Measurements from ENCODE around the gene PPP3CA.

The PPP3CA gene

DNA sequence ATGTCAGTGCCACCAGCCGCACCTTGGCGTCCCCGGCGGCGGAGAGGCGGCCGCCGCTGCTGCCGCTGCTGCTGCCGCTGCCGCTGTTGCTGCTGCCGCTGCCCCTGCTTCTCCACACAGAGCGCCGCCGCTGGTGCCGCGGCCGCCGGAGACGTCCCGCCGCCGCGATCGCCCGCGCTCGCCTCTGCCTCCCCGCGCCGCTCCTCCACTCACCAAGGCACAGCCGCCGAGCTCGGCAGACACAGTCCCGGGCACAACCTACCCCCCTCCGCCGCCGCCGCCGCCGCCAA is at the start of gene PPP3CA:
TSS of gene PPP3CA (minus strand) at position 260 of the 290 bp plus-strand sequence.
- DNase-seq (ENCODE audit: low read depth in 2 of 2): peak in 1 of 2 donors; percentile 28

DNA sequence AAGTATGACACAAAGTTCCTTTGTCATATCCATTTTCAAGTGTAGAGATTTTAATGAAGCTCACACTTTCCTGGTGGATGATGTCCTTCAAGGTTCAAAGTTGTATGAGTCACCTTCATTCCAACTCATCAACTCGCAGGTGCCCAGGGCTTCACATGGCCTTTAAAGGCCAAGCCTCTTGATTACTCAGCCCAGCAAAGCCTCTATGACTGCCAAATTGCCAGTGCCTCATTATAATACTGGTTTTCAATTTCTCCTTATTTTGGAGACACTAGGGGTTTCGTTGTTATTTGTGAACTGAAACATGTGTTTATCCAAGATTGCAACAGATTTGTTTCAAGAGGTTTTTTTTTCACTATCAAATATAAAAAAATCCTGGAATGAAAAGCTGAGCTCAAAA is 45.9 kb upstream of the PPP3CA start:
- DNase-seq (ENCODE audit: low read depth in 2 of 2): no peak

DNA sequence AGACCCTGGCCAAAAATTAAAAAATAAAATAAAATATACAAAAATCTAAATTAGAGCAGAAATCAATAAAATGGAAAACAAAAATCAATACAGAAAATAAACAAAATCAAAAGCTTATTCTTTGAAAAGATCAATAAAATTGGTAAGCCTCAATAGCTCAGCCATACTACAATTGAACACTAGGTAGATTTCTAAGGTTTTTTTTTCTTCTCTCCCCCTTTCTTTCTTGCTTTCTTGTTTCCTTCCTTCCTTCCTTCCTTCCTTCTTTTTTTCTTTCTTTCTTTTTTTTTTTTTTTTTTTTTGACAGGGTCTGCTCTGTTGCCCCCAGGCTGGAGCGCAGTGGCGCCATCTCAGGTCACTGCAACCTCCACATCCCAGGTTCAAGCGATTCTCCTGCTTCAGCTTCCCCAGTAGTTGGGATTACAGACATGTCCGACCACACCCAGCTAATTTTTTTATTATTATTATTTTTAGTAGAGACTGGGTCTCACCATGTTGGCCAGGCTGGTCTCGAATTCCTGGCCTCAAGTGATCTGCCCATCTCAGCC is 23.4 kb upstream of the PPP3CA start:
- no peak for DNase-seq (ENCODE audit: low read depth in 2 of 2)

DNA sequence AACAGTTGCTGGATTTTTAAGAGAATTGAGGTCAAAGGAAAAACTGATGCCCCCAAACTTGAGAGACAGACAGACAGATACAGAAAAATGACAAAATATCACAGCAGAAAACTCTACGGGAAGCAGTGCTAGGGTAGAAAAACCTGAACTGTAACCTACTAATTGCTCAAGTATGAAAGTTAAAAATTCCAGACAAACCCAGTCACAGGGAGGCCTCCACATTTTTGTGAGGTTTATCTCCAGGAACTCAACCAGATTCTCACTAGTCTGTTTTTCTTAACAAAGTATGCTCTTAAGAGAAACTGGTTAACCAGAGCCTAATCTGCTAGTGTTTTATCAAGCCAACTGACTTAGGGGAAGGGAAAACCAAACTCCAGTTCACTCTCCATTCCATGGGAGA is 19.9 kb upstream of the PPP3CA start:
- no peak for DNase-seq (ENCODE audit: low read depth in 2 of 2)

DNA sequence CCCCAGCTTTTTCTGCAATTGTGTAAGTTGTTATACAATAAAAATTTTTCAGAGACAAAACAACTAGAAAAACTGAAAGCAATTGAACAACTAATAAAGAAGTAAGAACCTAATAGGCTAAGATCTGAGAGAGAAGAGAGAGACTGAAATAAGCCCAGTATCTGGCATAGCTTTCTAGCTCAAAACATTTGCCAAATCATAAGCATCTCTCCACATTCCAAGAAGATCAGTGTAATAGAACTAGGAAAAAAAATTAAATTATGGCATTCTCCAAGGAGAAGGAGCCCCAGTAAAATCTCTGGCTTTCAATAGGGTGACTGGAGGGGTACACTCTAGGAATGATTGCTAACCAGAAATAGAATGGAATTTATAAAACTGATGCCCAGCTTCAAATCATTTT is 19.0 kb upstream of the PPP3CA start:
- no peak for DNase-seq (ENCODE audit: low read depth in 2 of 2)

DNA sequence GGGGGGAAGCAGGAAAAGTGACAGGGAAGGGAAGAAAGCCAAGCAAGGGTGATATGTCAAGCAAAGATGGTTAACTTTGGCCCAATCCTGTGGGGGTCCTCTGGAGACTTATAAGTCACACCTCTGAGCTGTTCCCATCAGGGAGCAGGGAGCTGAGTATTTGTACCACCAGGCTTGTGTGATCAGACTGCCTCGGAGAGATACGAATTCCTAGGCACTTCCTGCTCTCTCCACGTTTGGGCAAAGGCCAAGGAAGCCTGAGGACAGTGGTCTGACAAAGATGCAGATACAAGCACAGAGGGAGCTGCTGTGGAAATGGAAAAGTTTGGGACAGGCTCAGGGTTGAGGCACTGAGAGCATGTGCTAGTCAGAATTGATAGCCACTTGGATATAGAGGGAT is 10.4 kb upstream of the PPP3CA start:
- DNase-seq (ENCODE audit: low read depth in 2 of 2): no peak

DNA sequence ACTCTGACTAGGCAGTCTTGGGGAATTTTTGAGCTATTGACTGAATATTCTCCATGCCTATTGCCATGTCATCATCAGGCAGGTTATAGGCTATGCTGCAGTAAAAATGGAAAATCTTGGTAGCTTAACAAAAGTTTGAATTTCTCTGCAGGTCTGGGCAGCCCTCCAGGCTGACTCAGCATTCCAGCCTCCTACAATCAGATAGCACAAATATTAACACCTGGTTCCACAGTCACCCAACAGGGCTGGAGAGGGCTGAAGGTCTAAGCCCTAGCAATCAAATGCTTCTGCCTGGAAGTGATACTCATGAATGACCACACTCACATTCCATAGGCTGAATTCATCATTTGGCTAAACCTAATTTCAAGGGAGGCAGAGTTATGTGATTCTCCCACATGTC is 9.6 kb upstream of the PPP3CA start:
- no peak for DNase-seq (ENCODE audit: low read depth in 2 of 2)

DNA sequence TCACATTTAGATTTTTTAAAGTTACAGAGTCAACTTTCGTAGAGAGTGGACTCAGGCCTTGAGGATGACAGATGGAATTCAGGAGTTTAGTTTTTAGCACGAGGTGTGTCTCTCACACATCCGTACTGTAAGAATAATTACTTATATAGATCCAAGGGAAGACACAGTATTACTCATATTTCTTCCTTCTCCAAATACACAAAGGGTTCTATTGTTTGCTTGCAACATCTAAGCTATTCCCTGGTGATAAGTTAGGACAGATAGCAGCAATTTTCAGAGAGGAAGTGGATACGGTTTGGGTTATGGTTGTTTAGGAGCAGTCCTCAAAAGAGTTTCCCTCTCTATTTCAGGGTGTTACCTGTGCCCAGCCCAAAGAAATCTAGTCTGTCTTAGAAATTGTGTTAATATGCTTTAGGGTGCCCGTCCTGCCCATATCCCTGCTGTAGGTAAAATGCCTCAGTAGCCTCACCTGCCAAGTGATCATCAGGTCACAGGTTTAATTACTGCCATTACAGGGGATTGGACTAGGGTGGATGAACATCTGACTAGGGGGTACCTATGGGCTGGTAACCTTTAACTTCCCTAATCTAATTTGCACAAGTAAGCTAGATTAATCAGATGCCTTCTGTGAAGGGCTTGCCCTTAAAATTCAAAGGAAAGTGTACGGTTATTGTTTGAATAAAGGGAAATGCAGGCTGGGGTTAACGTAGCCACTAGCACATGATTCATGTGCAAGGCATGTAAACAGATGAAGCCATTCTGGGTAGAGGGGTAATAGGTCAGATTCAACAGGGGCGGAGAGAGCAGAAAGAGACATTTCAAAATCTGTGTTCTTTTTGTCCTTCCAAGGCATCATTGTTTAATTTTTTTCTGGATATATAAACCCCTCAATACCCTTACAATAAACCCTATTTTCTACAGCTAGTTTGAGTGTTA is 8.7 kb upstream of the PPP3CA start:
- DNase-seq (ENCODE audit: low read depth in 2 of 2): no peak

DNA sequence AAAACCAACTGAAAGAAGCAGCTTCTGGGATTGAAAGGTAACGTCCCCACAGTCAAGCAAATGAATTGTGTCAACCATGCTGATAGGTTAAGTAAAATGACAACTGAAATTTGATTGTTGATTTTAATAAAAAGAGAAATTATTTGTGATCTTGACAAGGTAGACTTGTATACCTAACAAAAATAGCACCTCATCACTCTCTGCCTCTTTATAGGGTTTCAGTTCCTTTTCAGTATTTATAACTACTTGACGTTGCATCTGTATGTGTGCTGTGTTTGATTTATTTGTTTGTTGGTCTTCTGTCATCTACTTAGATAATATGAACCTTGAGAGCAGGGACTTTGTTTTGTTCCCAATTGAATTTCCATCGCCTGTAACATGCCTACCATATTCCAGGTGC is 7.9 kb upstream of the PPP3CA start:
- DNase-seq (ENCODE audit: low read depth in 2 of 2): no peak

DNA sequence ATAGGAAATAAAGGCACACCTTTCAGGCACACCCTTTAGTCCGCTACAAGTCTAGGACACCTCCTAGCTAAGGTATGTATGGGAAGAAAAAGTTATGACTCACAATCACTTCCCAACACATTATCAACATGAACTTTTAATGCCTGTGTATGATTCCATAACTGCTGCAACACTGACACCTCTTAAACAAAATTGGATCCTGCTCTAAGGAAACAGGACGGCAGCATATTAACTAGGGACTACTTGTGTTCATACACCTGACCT is 2.4 kb upstream of the PPP3CA start:
- no peak for DNase-seq (ENCODE audit: low read depth in 2 of 2)

DNA sequence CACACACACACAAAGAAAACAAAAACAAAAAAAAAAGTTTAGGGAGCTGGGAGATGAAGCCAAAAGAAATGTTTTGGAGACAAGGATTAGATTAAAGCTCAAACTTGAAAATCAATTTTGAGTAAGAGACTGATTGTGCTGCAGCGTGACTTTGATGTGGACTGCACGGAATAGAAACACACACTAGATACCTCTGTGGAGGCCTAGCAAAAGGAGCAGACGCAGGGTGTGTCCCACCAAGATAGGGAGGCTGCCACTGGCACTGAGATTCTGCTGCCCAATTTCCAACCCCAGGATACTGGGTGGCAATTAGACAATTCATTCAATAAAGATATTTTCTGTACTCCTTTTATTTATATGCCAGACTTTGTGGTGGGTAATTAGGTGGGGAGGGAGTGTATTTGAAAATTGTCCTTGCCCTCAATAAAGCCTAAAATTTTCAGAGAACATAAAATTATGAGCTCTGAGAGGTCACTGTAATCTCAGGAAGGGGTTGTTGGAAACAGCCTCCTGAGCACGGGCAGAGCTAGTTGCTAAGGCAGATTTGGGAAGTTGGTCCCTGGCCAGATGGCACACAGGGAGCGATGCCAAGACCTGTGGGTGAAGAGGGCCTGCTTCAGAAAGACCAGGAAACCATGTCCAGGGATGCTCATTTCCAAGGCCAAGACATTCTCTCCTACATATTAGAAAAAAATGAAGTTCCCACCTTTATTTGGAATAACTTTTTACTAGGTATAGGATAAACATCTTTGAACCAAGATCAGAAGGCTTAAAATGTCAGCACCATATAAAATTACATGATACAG is 1.9 kb upstream of the PPP3CA start:
- no peak for DNase-seq (ENCODE audit: low read depth in 2 of 2)

DNA sequence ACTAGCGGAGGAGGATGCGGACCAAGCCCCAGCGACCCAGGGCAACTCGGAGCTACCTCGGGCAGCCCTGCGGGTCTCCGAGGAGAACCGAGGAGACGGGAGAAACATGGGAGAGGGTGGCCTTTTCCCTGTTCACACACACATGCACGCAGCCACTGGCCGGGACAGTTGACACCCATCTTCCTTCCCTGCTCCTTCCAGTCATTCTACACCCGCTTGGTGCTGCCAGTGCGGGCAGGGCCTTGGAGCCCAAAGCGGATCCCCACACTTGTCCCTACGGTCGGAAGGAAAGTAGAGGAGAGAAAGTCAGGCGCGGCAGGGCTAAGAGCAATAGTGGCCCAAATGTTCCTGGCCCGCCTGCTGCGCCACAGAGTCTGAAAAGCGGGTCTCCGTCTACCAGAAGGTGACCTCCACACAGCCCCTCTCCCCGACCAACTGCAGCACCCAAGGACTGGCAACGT is 1.1 kb upstream of the PPP3CA start:
- no peak for DNase-seq (ENCODE audit: low read depth in 2 of 2)

DNA sequence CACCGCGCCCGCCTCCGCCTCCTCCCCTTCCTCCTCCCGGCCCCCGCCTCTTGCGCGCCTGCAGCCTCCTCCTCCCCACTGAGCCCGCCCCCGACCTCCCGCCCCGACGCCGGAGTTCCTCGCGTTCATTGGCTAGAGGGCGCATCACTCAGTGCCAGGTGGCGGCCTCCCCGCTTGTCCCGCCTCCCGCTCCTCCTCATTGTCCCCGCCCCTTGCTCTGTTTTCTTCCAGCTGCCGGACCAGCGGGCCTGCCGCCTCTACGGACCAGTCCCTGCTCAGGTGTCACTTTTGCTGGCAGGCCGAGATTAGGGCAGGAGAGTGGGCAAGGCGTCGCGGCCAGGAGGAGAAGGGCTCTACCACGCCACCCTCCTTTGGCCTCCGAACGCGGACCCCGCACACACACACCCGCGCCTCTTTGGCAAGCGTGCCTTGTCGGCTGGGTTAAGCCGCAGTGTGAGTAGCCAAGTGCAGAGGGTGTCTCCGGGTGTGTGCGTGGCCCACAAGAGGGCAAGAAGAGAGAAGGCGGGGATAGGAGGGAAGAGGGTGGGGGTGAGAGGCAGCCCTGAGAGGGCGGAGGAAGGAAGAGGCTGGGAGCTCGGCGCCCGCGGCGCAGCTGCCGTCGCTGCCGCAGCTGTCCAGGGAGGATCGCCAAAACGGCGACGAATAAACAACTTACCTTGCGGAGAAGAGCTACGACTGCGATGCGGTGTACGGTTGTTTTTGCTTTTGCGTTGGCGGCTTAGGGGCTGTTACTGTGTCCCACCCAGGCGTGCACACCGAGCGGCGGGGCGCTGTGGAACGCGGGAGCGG is 436 bp upstream of the PPP3CA start:
- DNase-seq (ENCODE audit: low read depth in 2 of 2): peak; percentile 98 to 99

DNA sequence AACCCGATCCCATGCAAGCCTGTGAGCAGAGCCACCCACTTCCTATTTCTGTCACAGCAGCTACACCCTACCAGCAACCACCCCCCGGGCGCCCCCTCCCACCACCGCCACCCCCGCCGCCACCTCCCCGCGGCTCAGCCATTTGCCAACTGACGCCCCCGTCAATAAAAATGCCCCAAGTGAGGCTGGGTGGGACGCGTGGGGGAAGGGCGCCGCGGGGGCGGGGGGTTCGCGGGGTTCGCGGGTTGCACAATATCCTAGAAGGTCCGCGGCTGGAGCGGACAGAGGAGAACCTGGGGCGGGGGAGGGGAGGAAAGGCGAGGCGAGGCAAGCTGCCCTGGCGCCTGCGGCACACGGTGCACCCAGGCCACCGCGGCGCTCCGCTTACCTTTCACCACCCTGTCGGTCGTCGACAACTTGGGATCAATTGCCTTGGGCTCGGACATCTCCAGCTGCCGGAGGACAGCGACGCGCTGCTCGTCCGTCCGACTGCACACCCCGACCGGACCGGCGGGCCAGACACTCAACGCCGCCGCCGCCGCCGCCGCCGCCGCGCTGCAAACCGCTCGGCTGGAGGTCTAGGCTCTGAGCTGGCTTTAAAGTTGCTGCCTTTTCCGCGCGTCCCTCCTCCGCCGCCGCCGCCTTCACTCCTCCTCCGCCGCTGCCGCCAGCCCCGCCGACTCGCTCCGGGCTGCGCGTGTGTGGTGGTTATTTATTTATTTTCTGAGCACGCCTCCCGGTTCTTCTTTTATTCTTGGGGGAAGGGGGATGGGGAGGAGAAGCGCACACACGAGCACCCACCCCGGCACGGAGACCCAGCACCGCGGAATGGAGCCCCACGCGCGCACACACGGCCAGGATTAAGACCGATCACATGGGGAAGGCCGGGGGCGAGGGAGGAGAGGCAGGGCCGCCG is 717 bp downstream of the PPP3CA start:
- peak in 1 of 2 donors; percentile 33 for DNase-seq (ENCODE audit: low read depth in 2 of 2)

DNA sequence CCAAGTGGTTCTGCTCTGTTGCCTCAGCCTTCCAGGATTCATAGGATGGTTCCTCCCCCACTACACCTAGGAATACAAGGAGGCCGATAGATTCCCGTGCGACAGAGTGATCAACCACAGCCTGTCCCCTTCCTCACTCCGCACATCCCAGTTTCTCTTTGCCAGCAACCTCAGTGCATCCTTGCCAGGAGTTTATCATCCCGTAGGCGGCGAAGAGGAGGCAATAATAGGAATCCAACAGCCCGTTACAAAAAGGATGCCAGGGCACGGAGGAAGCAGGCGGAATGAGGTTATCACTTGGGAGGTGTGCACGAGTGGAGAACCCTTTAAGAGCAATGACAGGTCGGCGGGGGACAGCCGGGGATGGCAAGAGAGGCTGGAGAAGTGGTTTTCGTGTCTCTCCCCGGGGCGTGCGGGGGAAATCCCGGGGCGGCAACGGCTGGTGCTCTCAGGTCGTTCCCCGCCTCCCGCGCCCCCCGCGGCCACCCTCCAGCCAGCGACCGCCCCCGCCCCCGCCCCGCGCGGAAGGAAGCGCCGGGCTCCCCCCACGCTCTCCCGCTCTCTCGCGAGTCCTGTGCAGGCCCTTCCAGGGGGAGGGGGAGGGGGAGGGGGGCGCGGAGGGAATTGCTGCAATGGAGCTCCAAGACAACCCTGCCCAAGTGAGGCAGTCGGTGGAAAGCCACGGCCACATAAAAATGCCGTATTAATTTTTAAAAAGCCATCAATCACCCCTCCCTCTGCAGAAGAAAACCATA is 1.6 kb downstream of the PPP3CA start:
- DNase-seq (ENCODE audit: low read depth in 2 of 2): peak in 1 of 2 donors; percentile 31

DNA sequence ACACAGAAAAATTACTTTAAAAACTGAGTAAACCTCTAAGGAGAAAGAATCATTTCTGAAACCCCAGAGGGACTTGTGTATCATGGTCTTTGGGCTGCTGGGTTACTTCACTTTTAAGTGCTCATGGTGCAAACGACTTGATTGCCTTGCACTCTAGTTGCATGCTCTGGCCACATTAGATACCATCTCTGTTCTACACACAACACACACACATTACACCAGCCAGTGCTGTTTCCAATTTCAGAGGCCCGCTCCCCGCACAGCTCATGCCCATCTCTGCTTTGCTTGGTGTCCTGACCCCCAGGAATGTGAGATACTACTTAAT is 2.1 kb downstream of the PPP3CA start:
- DNase-seq (ENCODE audit: low read depth in 2 of 2): no peak

DNA sequence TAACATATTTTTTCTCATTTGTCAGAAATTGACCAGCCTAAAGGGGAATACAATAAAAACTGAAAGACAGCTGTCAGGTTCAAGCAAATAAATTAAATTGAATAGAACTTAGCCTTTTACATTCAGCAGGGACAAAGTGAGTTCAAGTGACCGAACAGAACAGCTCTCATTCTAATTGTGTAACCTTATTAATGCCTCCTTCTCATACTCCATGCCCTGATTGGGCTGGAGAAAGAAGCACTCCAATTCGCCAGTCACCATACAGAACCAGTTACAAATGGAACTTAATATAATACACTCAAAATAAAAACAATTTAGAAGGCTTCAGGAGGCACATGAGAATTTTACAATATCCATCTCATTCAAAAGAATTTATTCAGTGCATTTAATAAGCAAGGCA is 8.0 kb downstream of the PPP3CA start:
- no peak for DNase-seq (ENCODE audit: low read depth in 2 of 2)

DNA sequence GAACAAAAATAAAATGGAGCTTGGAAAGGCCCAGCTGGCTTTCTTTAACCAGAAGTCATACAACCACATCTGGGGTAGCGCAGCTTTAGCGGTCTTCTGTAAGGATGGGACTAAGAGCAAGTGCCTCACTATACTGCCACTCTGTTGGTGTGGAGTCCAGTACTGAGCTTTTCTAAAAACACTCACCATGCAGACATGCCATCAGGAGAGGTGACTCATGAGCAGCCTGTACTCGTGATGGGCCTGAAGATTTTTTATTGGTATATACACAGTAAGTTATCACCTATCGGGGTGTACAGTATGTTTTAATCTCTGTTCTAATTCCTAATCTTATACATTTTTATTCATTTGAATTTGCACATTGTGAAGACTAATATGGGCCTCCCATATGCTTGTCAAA is 9.6 kb downstream of the PPP3CA start:
- DNase-seq (ENCODE audit: low read depth in 2 of 2): no peak

DNA sequence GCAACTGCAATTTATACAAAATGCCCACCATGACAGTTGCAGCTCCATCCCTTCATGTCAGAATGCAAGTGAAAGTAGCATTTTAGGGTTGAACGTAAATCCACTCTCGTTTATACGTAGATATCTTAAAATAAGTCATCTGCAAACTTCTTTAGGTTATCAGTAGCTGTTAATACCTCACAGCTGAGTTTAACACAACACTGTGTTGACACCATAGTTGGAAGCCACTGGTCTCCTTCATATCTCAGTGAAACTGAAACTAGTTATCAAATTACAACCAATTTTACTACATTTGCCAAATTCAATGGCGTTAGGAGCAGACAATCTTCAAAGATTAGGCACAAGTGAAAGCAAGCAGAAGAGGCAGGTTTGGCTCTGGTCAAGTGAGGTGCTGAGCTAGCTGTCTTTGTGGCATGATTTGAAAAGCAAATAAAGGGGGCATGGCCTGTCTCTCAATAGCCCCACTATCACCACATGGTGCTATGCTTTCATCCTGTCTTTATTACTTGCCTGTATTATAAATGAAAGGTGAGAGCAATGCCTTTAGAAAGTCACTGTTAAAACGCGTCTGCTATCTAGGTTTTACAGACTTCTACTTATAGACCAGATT is 12.3 kb downstream of the PPP3CA start:
- no peak for DNase-seq (ENCODE audit: low read depth in 2 of 2)

DNA sequence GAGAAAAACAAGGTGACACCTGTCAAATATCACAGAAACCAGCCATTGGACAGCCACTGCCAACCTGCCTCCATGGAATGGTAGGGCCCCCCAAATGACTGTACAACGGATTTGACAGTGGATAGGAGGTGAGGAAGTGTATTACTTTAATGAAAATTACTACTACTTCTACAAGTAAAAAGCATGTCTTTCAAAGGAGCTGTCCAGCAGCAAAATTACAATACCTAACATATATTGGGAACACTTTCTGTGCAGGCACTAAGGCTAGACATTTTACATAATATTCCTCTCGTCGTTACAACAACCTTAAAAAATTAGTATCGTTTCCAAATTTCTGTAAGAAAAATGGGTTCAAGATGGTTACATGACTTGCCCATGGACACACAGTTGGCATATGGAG is 14.9 kb downstream of the PPP3CA start:
- no peak for DNase-seq (ENCODE audit: low read depth in 2 of 2)

Measured in activated CD4-positive, alpha-beta T cell treated with anti-CD3 and anti-CD28 coated beads for 24 hours (primary cell).